MM.1S (cell line): ENCODE results near the gene RNASEH1.

ENCODE experiments used
- DNase-seq: peaks from one replicate; pipeline ENCODE4 v3.0.0-alpha.2; 2015
- H2AFZ ChIP-seq: fragments of 300-600 bp; sonication (generic); 2 replicates; pipeline ENCODE4 v1.6.0; 2016; ENCODE audit warnings: antibody characterized with exemption, low read length
- H3F3A ChIP-seq: fragments of 300-600 bp; sonication (generic); 2 replicates; pipeline ENCODE4 v1.6.1; 2016; ENCODE audit warnings: mild to moderate bottlenecking, antibody characterized with exemption, low read length, moderate library complexity, mixed read lengths; ENCODE audit not compliant: insufficient read depth
- H3K27ac ChIP-seq: fragments of 300-600 bp; sonication (generic); 2 replicates; pipeline ENCODE4 v1.5.1; 2016; ENCODE audit warnings: mild to moderate bottlenecking, low read length
- H3K27me3 ChIP-seq: fragments of 300-600 bp; sonication (generic); replicated peaks from 2 replicates; pipeline ENCODE4 v1.6.0; 2016; ENCODE audit warnings: low read length; ENCODE audit not compliant: insufficient read depth
- H3K36me3 ChIP-seq: fragments of 300-600 bp; sonication (generic); replicated peaks from 2 replicates; pipeline ENCODE4 v1.6.1; 2016; ENCODE audit warnings: mild to moderate bottlenecking, low read length, mixed read lengths; ENCODE audit not compliant: insufficient read depth
- H3K4me1 ChIP-seq: fragments of 300-600 bp; sonication (generic); 2 replicates; pipeline ENCODE4 v1.6.1; 2016; ENCODE audit warnings: low read length, mixed read lengths
- H3K4me2 ChIP-seq: fragments of 300-600 bp; sonication (generic); 2 replicates; pipeline ENCODE4 v1.6.0; 2016; ENCODE audit warnings: low read depth, low read length
- H3K4me3 ChIP-seq: fragments of 300-600 bp; sonication (generic); 2 replicates; pipeline ENCODE4 v1.5.1; 2016; ENCODE audit warnings: low read length, mixed read lengths
- H3K79me2 ChIP-seq: fragments of 300-600 bp; sonication (generic); 2 replicates; pipeline ENCODE4 v1.6.1; 2016; ENCODE audit warnings: mixed run types, low read length, mixed read lengths
- H3K9ac ChIP-seq: fragments of 300-600 bp; sonication (generic); 2 replicates; pipeline ENCODE4 v1.6.1; 2016; ENCODE audit warnings: low read length, mixed read lengths
- H3K9me2 ChIP-seq: fragments of 300-600 bp; sonication (generic); replicated peaks from 2 replicates; pipeline ENCODE4 v1.6.1; 2016; ENCODE audit warnings: mild to moderate bottlenecking, low read length, mixed read lengths; ENCODE audit not compliant: insufficient read depth
- H3K9me3 ChIP-seq: fragments of 300-600 bp; sonication (generic); replicated peaks from 2 replicates; pipeline ENCODE4 v1.6.1; 2016; ENCODE audit warnings: mild to moderate bottlenecking, low read length, mixed read lengths; ENCODE audit not compliant: insufficient read depth
- H4K20me1 ChIP-seq: fragments of 300-600 bp; sonication (generic); 2 replicates; pipeline ENCODE4 v1.6.1; 2016; ENCODE audit warnings: mild to moderate bottlenecking, low read length, moderate library complexity, mixed read lengths; ENCODE audit not compliant: insufficient read depth
- CTCF ChIP-seq: fragments of 300-600 bp; sonication (generic); IDR thresholded peaks from 2 replicates; pipeline ENCODE4 v1.5.1; 2016; ENCODE audit warnings: antibody characterized with exemption, low read length, mixed read lengths
- EZH2 ChIP-seq: fragments of 300-600 bp; sonication (generic); optimal IDR thresholded peaks from 2 replicates; pipeline ENCODE3; 2017; ENCODE audit warnings: low read depth, mild to moderate bottlenecking, antibody characterized with exemption, low read length, mixed read lengths
- EZH2phosphoT487 ChIP-seq: fragments of 300-600 bp; sonication (generic); IDR thresholded peaks from 2 replicates; pipeline ENCODE4 v1.6.1; 2018; ENCODE audit warnings: antibody characterized with exemption, low read length

RNASEH1 gene

GRCh38 chr2:3585261-3586109, 27.4 kb upstream of the RNASEH1 start:
- Histone ChIP-seq H3K4me2 (no peak overlapping the region), H3K4me1 (no peaks in the 10 kb centered on the region), H3K27me3 (no peaks in the 10 kb centered on the region), H4K20me1 (peaks cover 6% of the 10 kb centered on the region; the same call in 1 of the 2 replicates), H3K9me2 (no peaks in the 10 kb centered on the region), H3K27ac (no peak overlapping the region), H3K9me3 (no peaks in the 10 kb centered on the region), H3K36me3 (peaks cover 12% of the 10 kb centered on the region), H2AFZ (no peak overlapping the region), H3K79me2 (peaks cover 8% of the 10 kb centered on the region), H3K4me3 (no peak overlapping the region), H3F3A (peaks cover 9% of the 10 kb centered on the region), H3K9ac (no peak overlapping the region)
- no peak for DNase-seq
- TF ChIP-seq EZH2phosphoT487 (no peak), CTCF (no peak), EZH2 (no peak)

- Histone ChIP-seq H3K4me2 (no peak overlapping the region), H4K20me1 (peaks cover 7% of the 10 kb centered on the region; the same call in 1 of the 2 replicates), H3K36me3 (peaks cover 19% of the 10 kb centered on the region), H3K9ac (no peak overlapping the region), H3K4me1 (no peaks in the 10 kb centered on the region), H3K27me3 (no peaks in the 10 kb centered on the region), H3K79me2 (peaks cover 16% of the 10 kb centered on the region), H2AFZ (no peak overlapping the region), H3F3A (peaks cover 9% of the 10 kb centered on the region), H3K4me3 (no peak overlapping the region), H3K9me3 (no peaks in the 10 kb centered on the region), H3K27ac (no peak overlapping the region), H3K9me2 (no peaks in the 10 kb centered on the region)
- TF ChIP-seq EZH2phosphoT487: no peak
- TF ChIP-seq EZH2: no peak
- no peak for DNase-seq
Measured at GRCh38 chr2:3584608-3585260, 26.6 kb upstream of the RNASEH1 start.

- Histone ChIP-seq H3F3A (peaks cover 13% of the 10 kb centered on the region), H3K9ac (no peak overlapping the region), H3K4me2 (no peak overlapping the region), H3K27ac (no peak overlapping the region), H3K27me3 (no peaks in the 10 kb centered on the region), H3K4me1 (no peaks in the 10 kb centered on the region), H3K36me3 (peaks cover 24% of the 10 kb centered on the region), H3K4me3 (no peak overlapping the region), H3K9me2 (no peaks in the 10 kb centered on the region), H3K9me3 (no peaks in the 10 kb centered on the region), H4K20me1 (peaks cover 13% of the 10 kb centered on the region), H3K79me2 (peaks cover 22% of the 10 kb centered on the region), H2AFZ (no peak overlapping the region)
- no peak for DNase-seq
- TF ChIP-seq CTCF (no peak), EZH2phosphoT487 (no peak), EZH2 (no peak)
Measured at GRCh38 chr2:3584076-3584475, 25.9 kb upstream of the RNASEH1 start.
